ENCODE data around the gene FAM117A.

GRCh38 chr17:49725452-49726130, 38.3 kb downstream of the FAM117A start:
- TF ChIP-seq CTCF (IDR thresholded peaks at IDR 0.05; ENCODE audit: poor library complexity) (no peak), EZH2 (IDR thresholded peaks at IDR 0.05; ENCODE audit: borderline replicate concordance) (no peak), EZH2phosphoT487 (IDR thresholded peaks at IDR 0.05; ENCODE audit: low read depth, severe bottlenecking, unreplicated experiment) (no peak)
